Mesodermal cell (in vitro differentiated cells): ENCODE data around the gene ARHGEF4.

Experiments used
- H3K27ac ChIP-seq: 2 replicates; pipeline ENCODE4 v1.7.0; 2013; ENCODE audit warnings: mild to moderate bottlenecking, low read depth, low read length, moderate library complexity; ENCODE audit not compliant: severe bottlenecking
- H3K36me3 ChIP-seq: 2 replicates; pipeline ENCODE4 v1.7.1; 2013; ENCODE audit warnings: mild to moderate bottlenecking, low read length, moderate library complexity; ENCODE audit not compliant: control insufficient read depth, insufficient read depth
- H3K4me1 ChIP-seq: one replicate; pipeline ENCODE4 v1.7.1; 2013; ENCODE audit warnings: mild to moderate bottlenecking, low read length; ENCODE audit not compliant: insufficient read depth, control insufficient read depth, poor library complexity, severe bottlenecking
- H3K4me3 ChIP-seq: 2 replicates; pipeline ENCODE4 v1.7.0; 2013; ENCODE audit warnings: low read length, control low read depth, mild to moderate bottlenecking; ENCODE audit not compliant: insufficient read depth, poor library complexity, severe bottlenecking; ENCODE audit errors: extremely low read depth
- H3K9me3 ChIP-seq: 2 replicates; pipeline ENCODE4 v1.7.1; 2013; ENCODE audit warnings: mild to moderate bottlenecking, low read length, moderate library complexity; ENCODE audit not compliant: control insufficient read depth
- WGBS, 2 experiments: methylation state at CpG; one replicate each; pipeline ENCODE4 v1.1.5; 2013; ENCODE audit warnings: missing lambda C conversion rate in 2 of 2; ENCODE audit not compliant: insufficient coverage in 2 of 2; 5-methylcytosine and 5-hydroxymethylcytosine counted together

The ARHGEF4 gene

GRCh38 chr2:131035112-131035825 is 198.6 kb downstream of the ARHGEF4 start:
- Histone ChIP-seq H3K4me3 (peak overlapping the region; percentile 33), H3K4me1 (peaks cover 7% of the 10 kb centered on the region), H3K27ac (no peak overlapping the region), H3K9me3 (no peaks in the 10 kb centered on the region), H3K36me3 (no peaks in the 10 kb centered on the region)
- 7 to 14% methylated on average over 43 to 55 of the region's 65 CpGs for WGBS, 2 experiments

- Histone ChIP-seq H3K36me3 (no peaks in the 10 kb centered on the region), H3K9me3 (no peaks in the 10 kb centered on the region), H3K27ac (no peak overlapping the region), H3K4me1 (peaks cover 7% of the 10 kb centered on the region), H3K4me3 (peak overlapping the region; percentile 33)
- WGBS, 2 experiments: 78 to 82% methylated on average over 9 to 10 of the region's 10 CpGs
Measured at GRCh38 chr2:131035826-131036231, 199.1 kb downstream of the ARHGEF4 start.

- no peak overlapping the region for H3K27ac ChIP-seq
- H3K36me3 ChIP-seq: no peaks in the 10 kb centered on the region
- H3K4me1 ChIP-seq: peaks cover 7% of the 10 kb centered on the region
- no peaks in the 10 kb centered on the region for H3K9me3 ChIP-seq
- no peak overlapping the region for H3K4me3 ChIP-seq
- 52 to 85% methylated on average over 2 to 6 of the region's 6 CpGs for WGBS, 2 experiments
Measured at GRCh38 chr2:131036269-131036668, 199.6 kb downstream of the ARHGEF4 start.

- H3K36me3 ChIP-seq: no peaks in the 10 kb centered on the region
- H3K9me3 ChIP-seq: no peaks in the 10 kb centered on the region
- 94% methylated on average over 9 to 11 of the region's 11 CpGs for WGBS, 2 experiments
Measured at GRCh38 chr2:131036696-131037397, 200.1 kb downstream of the ARHGEF4 start.

GRCh38 chr2:131037398-131038257 is 200.9 kb downstream of the ARHGEF4 start:
- H3K4me1 ChIP-seq: peaks cover 7% of the 10 kb centered on the region
- H3K4me3 ChIP-seq: no peak overlapping the region
- H3K27ac ChIP-seq: no peak overlapping the region
- WGBS, 2 experiments: 80% methylated on average over 6 of the region's 6 CpGs
- H3K36me3 ChIP-seq: no peaks in the 10 kb centered on the region
- no peaks in the 10 kb centered on the region for H3K9me3 ChIP-seq

More at GRCh38 chr2:131036696-131037397, 200.1 kb downstream of the ARHGEF4 start:
- Histone ChIP-seq H3K27ac (no peak overlapping the region), H3K4me1 (peaks cover 7% of the 10 kb centered on the region), H3K4me3 (no peak overlapping the region)

- Histone ChIP-seq H3K9me3 (no peaks in the 10 kb centered on the region), H3K27ac (no peak overlapping the region), H3K4me3 (no peak overlapping the region), H3K36me3 (no peaks in the 10 kb centered on the region), H3K4me1 (peaks cover 7% of the 10 kb centered on the region)
- WGBS, 2 experiments: 88 to 94% methylated on average over 16 to 17 of the region's 17 CpGs
Measured at GRCh38 chr2:131038258-131039100, 201.8 kb downstream of the ARHGEF4 start.

GRCh38 chr2:131039101-131039440 is 202.4 kb downstream of the ARHGEF4 start:
- Histone ChIP-seq H3K36me3 (no peaks in the 10 kb centered on the region), H3K9me3 (no peaks in the 10 kb centered on the region), H3K4me3 (no peak overlapping the region), H3K27ac (no peak overlapping the region), H3K4me1 (peaks cover 5% of the 10 kb centered on the region)
- WGBS, 2 experiments: 93 to 94% methylated on average over 8 to 9 of the region's 9 CpGs

GRCh38 chr2:131039535-131039907 is 202.8 kb downstream of the ARHGEF4 start:
- Histone ChIP-seq H3K4me3 (no peak overlapping the region), H3K36me3 (no peaks in the 10 kb centered on the region), H3K4me1 (peaks cover under 1% of the 10 kb centered on the region), H3K27ac (no peak overlapping the region), H3K9me3 (no peaks in the 10 kb centered on the region)
- WGBS, 2 experiments: 95 to 97% methylated on average over 23 of the region's 23 CpGs

GRCh38 chr2:131039908-131040660 is 203.4 kb downstream of the ARHGEF4 start:
- H3K4me1 ChIP-seq: no peaks in the 10 kb centered on the region
- H3K36me3 ChIP-seq: no peaks in the 10 kb centered on the region
- no peaks in the 10 kb centered on the region for H3K9me3 ChIP-seq
- H3K27ac ChIP-seq: no peak overlapping the region
- 96 to 97% methylated on average over 71 to 75 of the region's 75 CpGs for WGBS, 2 experiments
- no peak overlapping the region for H3K4me3 ChIP-seq
